GM23338 (cell line): Measurements from ENCODE around the gene TMEM255B. TPM values are rescaled to one million over a fixed set of nuclear protein-coding genes. Genes with fewer than 3 reads are reported as not detected.

ENCODE experiments used
- ATAC-seq: fragments of 200-7000 bp; cut with Tn5 transposase; 3 replicates; pipeline ENCODE4 v1.9.1; 2020
- DNase-seq: peaks from one replicate; pipeline ENCODE4 v3.0.0-alpha.2; 2015; ENCODE audit warnings: low spot score
- H2AFZ ChIP-seq: fragments of 200-600 bp; sonication (generic); 2 replicates; pipeline ENCODE4 v1.8.0; 2016; ENCODE audit warnings: antibody characterized with exemption, mild to moderate bottlenecking, moderate library complexity
- H3F3A ChIP-seq: fragments of 200-600 bp; sonication (generic); replicated peaks from 2 replicates; pipeline ENCODE4 v1.8.0; 2017; ENCODE audit warnings: antibody characterized with exemption, mixed run types, low read depth
- H3K27ac ChIP-seq: fragments of 200-600 bp; sonication (generic); 2 replicates; pipeline ENCODE4 v1.6.1; 2016; ENCODE audit warnings: low read depth
- H3K27me3 ChIP-seq: fragments of 200-600 bp; sonication (generic); 2 replicates; pipeline ENCODE4 v1.8.0; 2016; ENCODE audit warnings: mild to moderate bottlenecking, mixed run types, moderate library complexity; ENCODE audit not compliant: insufficient read depth
- H3K36me3 ChIP-seq: fragments of 200-600 bp; sonication (generic); 2 replicates; pipeline ENCODE4 v1.8.0; 2016; ENCODE audit warnings: mild to moderate bottlenecking; ENCODE audit not compliant: insufficient read depth
- H3K4me1 ChIP-seq: fragments of 200-600 bp; sonication (generic); 2 replicates; pipeline ENCODE4 v1.8.0; 2016; ENCODE audit warnings: mild to moderate bottlenecking, moderate library complexity; ENCODE audit not compliant: insufficient read depth
- H3K4me2 ChIP-seq: fragments of 200-600 bp; sonication (generic); 2 replicates; pipeline ENCODE4 v1.7.1; 2017; ENCODE audit warnings: mixed run types
- H3K4me3 ChIP-seq: fragments of 200-600 bp; sonication (generic); 2 replicates; pipeline ENCODE4 v1.6.1; 2016; ENCODE audit warnings: mixed run types
- H3K79me2 ChIP-seq: fragments of 200-600 bp; sonication (generic); replicated peaks from 2 replicates; pipeline ENCODE4 v1.8.0; 2017; ENCODE audit warnings: mild to moderate bottlenecking; ENCODE audit not compliant: insufficient read depth
- H3K9me2 ChIP-seq: fragments of 200-600 bp; sonication (generic); 2 replicates; pipeline ENCODE4 v1.8.0; 2017; ENCODE audit not compliant: insufficient read depth
- H4K20me1 ChIP-seq: fragments of 200-600 bp; sonication (generic); replicated peaks from 2 replicates; pipeline ENCODE4 v1.8.0; 2017; ENCODE audit warnings: mild to moderate bottlenecking; ENCODE audit not compliant: insufficient read depth
- H3K27ac Mint-ChIP-seq: 2 replicates; pipeline ENCODE4 v1.8.0; 2020; ENCODE audit warnings: inconsistent platforms, mild to moderate bottlenecking, moderate library complexity, mixed read lengths
- H3K27me3 Mint-ChIP-seq: 3 replicates; pipeline ENCODE4 v1.8.0; 2022; ENCODE audit warnings: low read depth, mild to moderate bottlenecking, moderate library complexity, mixed read lengths, inconsistent platforms; ENCODE audit not compliant: insufficient read depth, poor library complexity
- H3K36me3 Mint-ChIP-seq: 3 replicates; pipeline ENCODE4 v1.8.0; 2021; ENCODE audit warnings: low read depth, mild to moderate bottlenecking, inconsistent platforms, moderate library complexity, mixed read lengths
- H3K4me1 Mint-ChIP-seq: 3 replicates; pipeline ENCODE4 v1.8.0; 2020; ENCODE audit warnings: mild to moderate bottlenecking, inconsistent platforms, mixed read lengths
- H3K4me3 Mint-ChIP-seq: 3 replicates; pipeline ENCODE4 v1.8.0; 2021; ENCODE audit warnings: moderate library complexity, mild to moderate bottlenecking, inconsistent platforms, mixed read lengths
- H3K9me3 Mint-ChIP-seq: 3 replicates; pipeline ENCODE4 v1.8.0; 2020; ENCODE audit warnings: moderate library complexity, mild to moderate bottlenecking, inconsistent platforms, mixed read lengths
- CREB1 ChIP-seq: fragments of 250-450 bp; sonication (Bioruptor Pico); IDR thresholded peaks from 2 replicates; pipeline ENCODE4 v1.5.0; 2020; ENCODE audit warnings: low read depth, mild to moderate bottlenecking, moderate library complexity
- EZH2 ChIP-seq: fragments of 200-600 bp; sonication (generic); IDR thresholded peaks from one replicate; pipeline ENCODE4 v1.8.0; 2017; ENCODE audit warnings: antibody characterized with exemption, mild to moderate bottlenecking, low read depth; ENCODE audit not compliant: unreplicated experiment
- EZH2phosphoT487 ChIP-seq: fragments of 200-600 bp; sonication (generic); IDR thresholded peaks from one replicate; pipeline ENCODE4 v1.8.1; 2018; ENCODE audit warnings: antibody characterized with exemption; ENCODE audit not compliant: unreplicated experiment
- JUNB ChIP-seq: IDR thresholded peaks from one replicate; pipeline ENCODE4 v1.6.1; 2016; ENCODE audit warnings: antibody characterized with exemption; ENCODE audit not compliant: unreplicated experiment
- POLR2AphosphoS5 ChIP-seq: IDR thresholded peaks from 2 replicates; pipeline ENCODE4 v1.6.1; 2016; ENCODE audit warnings: antibody characterized with exemption, low read depth
- REST ChIP-seq: IDR thresholded peaks from one replicate; pipeline ENCODE4 v1.6.1; 2018; ENCODE audit warnings: antibody characterized with exemption; ENCODE audit not compliant: unreplicated experiment
- STAT1 ChIP-seq: IDR thresholded peaks from one replicate; pipeline ENCODE4 v1.6.1; 2016; ENCODE audit warnings: antibody characterized with exemption; ENCODE audit not compliant: unreplicated experiment
- ZNF114 ChIP-seq: fragments of 250-450 bp; sonication (Bioruptor Pico); IDR thresholded peaks from 2 replicates; pipeline ENCODE4 v1.5.0; 2020; ENCODE audit warnings: mild to moderate bottlenecking, moderate library complexity
- ZNF331 ChIP-seq: fragments of 250-450 bp; sonication (Bioruptor Pico); IDR thresholded peaks from 2 replicates; pipeline ENCODE4 v1.5.0; 2020; ENCODE audit warnings: low read depth, mild to moderate bottlenecking, moderate library complexity
- ZNF462 ChIP-seq: fragments of 250-450 bp; sonication (Bioruptor Pico); IDR thresholded peaks from 2 replicates; pipeline ENCODE4 v1.5.0; 2020; ENCODE audit warnings: mild to moderate bottlenecking, moderate library complexity
- polyA plus RNA-seq: library from polyadenylated mRNA; unstranded; fragments of >200 nt; fragmentation: Nextera tagmentation; extraction: Ambion mirVana; gene quantifications from 2 replicates; pipeline ENCODE4 v1.2.1, GENCODE V29; 2016
- total RNA-seq: library from RNA; depleted of rRNA; stranded (reverse); fragments of >200 nt; shearing (Covaris generic); gene quantifications from 2 replicates; pipeline ENCODE4 v1.2.3, GENCODE V29; 2014
- TF ChIP-seq, protein P1 (sequence below): IDR thresholded peaks from 2 replicates; pipeline ENCODE4 v1.6.1; 2016; ENCODE audit warnings: antibody characterized with exemption
- TF ChIP-seq, protein P2 (sequence below), 2 experiments: fragments of 200-600 bp in 1 of 2; sonication (generic) in 1 of 2; conservative IDR thresholded peaks; 2 replicates each; pipeline versions ENCODE4 v1.5.1 to v1.6.1; 2016 to 2017; ENCODE audit warnings: antibody characterized with exemption in 2 of 2, low read depth in 2 of 2, mild to moderate bottlenecking in 2 of 2, moderate library complexity in 1 of 2

TMEM255B gene
- total and polyA plus RNA-seq, 2 experiments from 2014 or later = 0.69 to 4.4 TPM

- H3K4me2 ChIP-seq = no peak overlapping the region
- H3F3A ChIP-seq = no peaks in the 10 kb centered on the region
- H3K4me1 ChIP-seq = no peaks in the 10 kb centered on the region
- TF ChIP-seq ZNF331 (CRISPR knock-in tag) = no peak
- no peak for TF ChIP-seq STAT1
- TF ChIP-seq, protein P1, sequence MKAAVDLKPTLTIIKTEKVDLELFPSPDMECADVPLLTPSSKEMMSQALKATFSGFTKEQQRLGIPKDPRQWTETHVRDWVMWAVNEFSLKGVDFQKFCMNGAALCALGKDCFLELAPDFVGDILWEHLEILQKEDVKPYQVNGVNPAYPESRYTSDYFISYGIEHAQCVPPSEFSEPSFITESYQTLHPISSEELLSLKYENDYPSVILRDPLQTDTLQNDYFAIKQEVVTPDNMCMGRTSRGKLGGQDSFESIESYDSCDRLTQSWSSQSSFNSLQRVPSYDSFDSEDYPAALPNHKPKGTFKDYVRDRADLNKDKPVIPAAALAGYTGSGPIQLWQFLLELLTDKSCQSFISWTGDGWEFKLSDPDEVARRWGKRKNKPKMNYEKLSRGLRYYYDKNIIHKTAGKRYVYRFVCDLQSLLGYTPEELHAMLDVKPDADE = no peak
- TF ChIP-seq, protein P2, sequence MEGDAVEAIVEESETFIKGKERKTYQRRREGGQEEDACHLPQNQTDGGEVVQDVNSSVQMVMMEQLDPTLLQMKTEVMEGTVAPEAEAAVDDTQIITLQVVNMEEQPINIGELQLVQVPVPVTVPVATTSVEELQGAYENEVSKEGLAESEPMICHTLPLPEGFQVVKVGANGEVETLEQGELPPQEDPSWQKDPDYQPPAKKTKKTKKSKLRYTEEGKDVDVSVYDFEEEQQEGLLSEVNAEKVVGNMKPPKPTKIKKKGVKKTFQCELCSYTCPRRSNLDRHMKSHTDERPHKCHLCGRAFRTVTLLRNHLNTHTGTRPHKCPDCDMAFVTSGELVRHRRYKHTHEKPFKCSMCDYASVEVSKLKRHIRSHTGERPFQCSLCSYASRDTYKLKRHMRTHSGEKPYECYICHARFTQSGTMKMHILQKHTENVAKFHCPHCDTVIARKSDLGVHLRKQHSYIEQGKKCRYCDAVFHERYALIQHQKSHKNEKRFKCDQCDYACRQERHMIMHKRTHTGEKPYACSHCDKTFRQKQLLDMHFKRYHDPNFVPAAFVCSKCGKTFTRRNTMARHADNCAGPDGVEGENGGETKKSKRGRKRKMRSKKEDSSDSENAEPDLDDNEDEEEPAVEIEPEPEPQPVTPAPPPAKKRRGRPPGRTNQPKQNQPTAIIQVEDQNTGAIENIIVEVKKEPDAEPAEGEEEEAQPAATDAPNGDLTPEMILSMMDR (conservative IDR thresholded peaks at IDR 0.05; ENCODE audit: low read depth in 2 of 2) = no peak
- TF ChIP-seq JUNB = no peak
- no peak for TF ChIP-seq CREB1 (CRISPR knock-in tag)
- no peak for TF ChIP-seq EZH2
- no peak for TF ChIP-seq REST
- TF ChIP-seq ZNF114 = no peak
- TF ChIP-seq ZNF462 (CRISPR knock-in tag) = no peak
- no peak for TF ChIP-seq POLR2AphosphoS5
- TF ChIP-seq EZH2phosphoT487 = no peak
- Mint-ChIP-seq H3K27me3 (peaks cover 4% of the 10 kb centered on the region), H3K9me3 (no peaks in the 10 kb centered on the region), H3K4me3 (no peak overlapping the region), H3K36me3 (no peaks in the 10 kb centered on the region), H3K27ac (no peak overlapping the region), H3K4me1 (no peaks in the 10 kb centered on the region)
- H3K9me2 ChIP-seq = no peaks in the 10 kb centered on the region
- no peak overlapping the region for H3K27ac ChIP-seq
- H4K20me1 ChIP-seq = no peaks in the 10 kb centered on the region
- DNase-seq = no peak
- H2AFZ ChIP-seq = no peak overlapping the region
- no peaks in the 10 kb centered on the region for H3K27me3 ChIP-seq
- H3K36me3 ChIP-seq = no peaks in the 10 kb centered on the region
- ATAC-seq = no peak
- H3K79me2 ChIP-seq = no peaks in the 10 kb centered on the region
- H3K4me3 ChIP-seq = no peak overlapping the region
These were observed 34.7 kb downstream of the TMEM255B start for GRCh38 chr13:113793718-113794085.
